NCI-H1930 (cell line): Measurements from ENCODE around the gene SRM.
"Not testable (repeated sequence)": the region's sequence is repeated elsewhere in the genome, so short reads cannot be mapped to it uniquely, and the experiment has no call there.

Experiments used
- DNase-seq, 2 experiments: peaks; one replicate each; lab custom pipeline; 2025; lab: John Stamatoyannopoulos, UW

SRM gene

DNA sequence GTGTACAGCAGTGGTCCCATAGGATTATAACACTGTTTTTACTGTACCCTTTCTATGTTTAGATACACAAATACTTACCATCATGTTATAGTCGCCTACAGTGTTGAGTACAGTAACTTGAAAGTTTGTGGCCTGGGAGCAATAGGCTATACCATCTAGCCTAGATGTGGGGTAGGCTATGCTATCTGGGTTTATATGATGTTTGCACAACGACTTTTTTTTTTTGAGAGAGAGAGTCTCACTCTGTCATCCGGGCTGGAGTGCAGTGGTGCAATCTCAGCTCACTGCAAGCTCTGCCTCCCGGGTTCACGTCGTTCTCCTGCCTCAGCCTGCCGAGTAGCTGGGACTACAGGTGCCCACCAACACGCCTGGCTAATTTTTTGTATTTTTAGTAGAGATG is 40.5 kb downstream of the SRM start:
- DNase-seq = not testable (repeated sequence)

DNA sequence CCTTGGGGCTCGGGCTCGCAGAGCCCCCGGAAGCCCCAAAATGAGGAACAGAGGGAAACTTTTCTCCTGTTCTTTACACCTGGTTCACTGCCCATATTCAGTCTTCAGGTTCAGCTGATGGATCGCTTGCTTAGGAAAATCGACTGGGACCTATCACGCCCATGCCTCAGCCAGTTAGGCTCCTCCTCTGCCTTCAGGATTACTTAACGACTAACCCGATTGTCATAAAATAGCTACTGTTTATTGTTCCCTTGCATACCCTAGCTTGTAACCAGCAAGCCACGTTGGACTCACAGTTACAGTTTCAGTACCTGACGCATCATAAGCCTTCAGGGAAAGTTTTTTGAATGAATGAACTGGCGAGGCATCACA is 46.7 kb downstream of the SRM start:
- no peak for DNase-seq

DNA sequence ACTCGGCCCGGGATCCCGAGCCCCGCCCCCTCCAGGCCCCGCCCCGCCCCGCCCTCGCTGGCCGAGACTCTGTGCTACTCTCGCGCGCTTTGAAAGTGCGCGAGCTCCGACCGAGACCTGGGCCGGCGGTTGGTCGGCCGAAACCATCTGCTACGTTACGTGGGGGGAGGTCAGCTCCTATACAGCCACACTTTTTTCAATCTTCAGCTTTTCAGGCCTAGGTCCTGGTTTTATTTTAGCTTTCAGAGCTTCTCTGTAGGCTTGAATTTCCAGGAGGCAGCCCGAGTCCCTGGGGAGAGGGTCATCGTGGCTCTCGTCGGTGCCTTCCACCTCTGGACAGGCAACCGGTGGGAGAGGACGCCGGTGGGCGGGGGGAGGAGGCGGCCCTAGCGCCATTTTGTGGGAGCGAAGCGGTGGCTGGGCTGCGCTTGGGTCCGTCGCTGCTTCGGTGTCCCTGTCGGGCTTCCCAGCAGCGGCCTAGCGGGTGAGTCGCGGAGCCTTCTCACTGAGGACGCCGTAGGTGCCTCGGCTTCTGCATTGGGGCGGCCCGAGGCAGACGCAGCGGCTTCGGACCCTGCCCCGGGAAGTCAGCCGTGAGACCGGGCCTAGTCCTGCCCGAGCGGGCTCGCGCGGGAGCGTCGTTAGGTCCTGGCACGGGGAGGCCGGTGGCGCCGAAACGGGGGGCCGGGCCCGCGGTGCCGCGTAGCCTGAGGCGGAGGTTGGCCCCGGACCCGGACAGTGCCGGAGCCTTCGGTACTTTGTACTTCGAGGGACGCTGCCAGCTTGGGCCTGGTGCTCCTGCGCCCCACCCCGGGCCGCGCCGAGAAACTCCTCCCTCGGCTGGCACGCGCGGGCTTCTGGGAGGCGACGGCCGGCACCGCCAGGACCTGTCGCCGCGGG is 47.3 kb downstream of the SRM start, which contains the start of gene TARDBP:
TARDBP (plus strand) TSS at position 395 of the 900 bp plus-strand sequence. CDS start 1,074 bp downstream, outside the sequence.
- peak; percentile 79 to 93 for DNase-seq
